HCT116 (cell line): Measurements from ENCODE around the gene RET. TPM values are rescaled to one million over a fixed set of nuclear protein-coding genes. Genes with fewer than 3 reads are reported as not detected.

Source experiments
- ATAC-seq: fragments of 200-7000 bp; cut with Tn5 transposase; 2 replicates; pipeline ENCODE4 v1.9.1; 2020; ENCODE audit warnings: mild to moderate bottlenecking, moderate library complexity
- BruUV-seq: library from RNA; stranded (reverse); fragments of 400-500 nt; replicated peaks from 2 replicates; lab custom pipeline; 2021; lab: Mats Ljungman, UMichigan
- CTCF ChIA-PET: fragments of 300-600 bp; sonication (Branson Sonifier 250); formaldehyde crosslinking; loops from one replicate; lab custom pipeline; 2021; ENCODE audit warnings: antibody characterized with exemption; lab: Charles Lee
- POLR2A ChIA-PET: fragments of 300-600, 350-600 bp; sonication (Branson Sonifier 250); formaldehyde crosslinking; loops from one replicate; lab custom pipeline; 2021; ENCODE audit warnings: antibody characterized with exemption; lab: Charles Lee
- RAD21 ChIA-PET, 2 experiments: fragments of 300-600 bp; sonication (Branson Sonifier 250); formaldehyde crosslinking; loops; one replicate each; lab custom pipeline; 2023; ENCODE audit warnings: low total read pairs in 2 of 2; ENCODE audit not compliant: uncharacterized antibody in 2 of 2, unreplicated experiment in 2 of 2, low non-redundant PET in 1 of 2; lab: Charles Lee
- DNase-seq: peaks from one replicate; pipeline ENCODE4 v3.0.0-alpha.2; 2010; ENCODE audit warnings: low read depth, low spot score
- H2AFZ ChIP-seq: fragments of 200-600 bp; shearing (Covaris generic), sonication (generic); 2 replicates; pipeline ENCODE4 v1.6.1; 2017; ENCODE audit warnings: low read depth, mixed run types, mixed read lengths, antibody characterized with exemption, low read length; ENCODE audit not compliant: poor library complexity, severe bottlenecking
- H3K27ac ChIP-seq: 2 replicates; pipeline ENCODE4 v1.5.1; 2012; ENCODE audit warnings: low read depth, low read length
- H3K27me3 ChIP-seq: fragments of 200-600 bp; sonication (generic); 2 replicates; pipeline ENCODE4 v1.6.1; 2016; ENCODE audit warnings: mixed run types, low read length, mixed read lengths; ENCODE audit not compliant: insufficient read depth
- H3K36me3 ChIP-seq, 2 experiments: fragments of 200-500 bp in 1 of 2; fragments of 200-600 bp in 1 of 2; sonication (Bioruptor generic) in 1 of 2; sonication (generic) in 1 of 2; 2 replicates each; pipeline versions ENCODE4 v1.5.1 to v1.6.1; 2014 to 2016; ENCODE audit warnings: low read length in 2 of 2, inconsistent platforms in 1 of 2, mixed read lengths in 1 of 2, mixed run types in 1 of 2; ENCODE audit not compliant: insufficient read depth in 2 of 2, control insufficient read depth in 1 of 2
- H3K4me1 ChIP-seq, 2 experiments: fragments of 200-600 bp in 1 of 2; sonication (generic) in 1 of 2; 2 replicates each; pipeline versions ENCODE4 v1.5.1 to v1.6.1; 2012 to 2017; ENCODE audit warnings: low read length in 2 of 2, inconsistent platforms in 1 of 2, mild to moderate bottlenecking in 1 of 2, mixed read lengths in 1 of 2, mixed run types in 1 of 2, moderate library complexity in 1 of 2; ENCODE audit not compliant: insufficient read depth in 2 of 2, control insufficient read depth in 1 of 2
- H3K4me2 ChIP-seq: fragments of 200-600 bp; sonication (generic); 2 replicates; pipeline ENCODE4 v1.6.1; 2017; ENCODE audit warnings: mixed run types, low read length, mixed read lengths
- H3K4me3 ChIP-seq, 2 experiments: fragments of 200-600 bp in 1 of 2; sonication (generic) in 1 of 2; replicated peaks in 1 of 2; 2 replicates each; pipeline ENCODE4 v1.5.1; 2011 to 2016; ENCODE audit warnings: low read length in 2 of 2, control low read depth in 1 of 2, low read depth in 1 of 2, mild to moderate bottlenecking in 1 of 2, mixed read lengths in 1 of 2, mixed run types in 1 of 2
- H3K79me2 ChIP-seq: fragments of 200-600 bp; sonication (generic); 2 replicates; pipeline ENCODE4 v1.6.1; 2017; ENCODE audit warnings: mild to moderate bottlenecking, mixed run types, low read length, moderate library complexity, mixed read lengths; ENCODE audit not compliant: insufficient read depth
- H3K9ac ChIP-seq: fragments of 200-600 bp; sonication (generic); 2 replicates; pipeline ENCODE4 v1.6.1; 2016; ENCODE audit warnings: low read length, mixed read lengths
- H3K9me2 ChIP-seq: fragments of 200-600 bp; sonication (generic), shearing (Covaris generic); 2 replicates; pipeline ENCODE4 v1.6.1; 2017; ENCODE audit warnings: mixed run types, mild to moderate bottlenecking, moderate library complexity; ENCODE audit not compliant: insufficient read depth
- H3K9me3 ChIP-seq, 2 experiments: fragments of 200-500 bp in 1 of 2; fragments of 200-600 bp in 1 of 2; sonication (Bioruptor generic) in 1 of 2; sonication (generic) in 1 of 2; 2 replicates each; pipeline ENCODE4 v1.6.1; 2014 to 2017; ENCODE audit warnings: low read length in 2 of 2, mixed read lengths in 2 of 2, inconsistent platforms in 1 of 2, low read depth in 1 of 2, mild to moderate bottlenecking in 1 of 2, mixed run types in 1 of 2, moderate library complexity in 1 of 2; ENCODE audit not compliant: control insufficient read depth in 1 of 2, insufficient read depth in 1 of 2
- H4K20me1 ChIP-seq: fragments of 200-600 bp; sonication (generic), shearing (Covaris generic); 2 replicates; pipeline ENCODE4 v1.6.1; 2017; ENCODE audit warnings: mixed run types, mild to moderate bottlenecking, moderate library complexity; ENCODE audit not compliant: insufficient read depth
- ATF3 ChIP-seq: IDR thresholded peaks from 2 replicates; pipeline ENCODE4 v1.6.1; 2012
- CBX3 ChIP-seq: IDR thresholded peaks from 2 replicates; pipeline ENCODE4 v1.6.1; 2012; ENCODE audit warnings: low read depth
- EGR1 ChIP-seq: IDR thresholded peaks from 2 replicates; pipeline ENCODE4 v1.6.1; 2012; ENCODE audit warnings: low read depth
- ELF1 ChIP-seq: IDR thresholded peaks from 2 replicates; pipeline ENCODE4 v1.6.1; 2012; ENCODE audit warnings: low read depth, borderline replicate concordance
- JUND ChIP-seq: IDR thresholded peaks from 2 replicates; pipeline ENCODE4 v1.6.1; 2012
- MAX ChIP-seq: IDR thresholded peaks from 2 replicates; pipeline ENCODE4 v1.6.1; 2012
- POLR2A ChIP-seq: IDR thresholded peaks from 2 replicates; pipeline ENCODE4 v1.7.0; 2011; ENCODE audit warnings: borderline replicate concordance; ENCODE audit not compliant: insufficient read depth, insufficient read length; ENCODE audit errors: extremely low read depth
- REST ChIP-seq: IDR thresholded peaks from 2 replicates; pipeline ENCODE4 v1.6.1; 2012; ENCODE audit warnings: low read depth
- SP1 ChIP-seq: IDR thresholded peaks from 2 replicates; pipeline ENCODE4 v1.6.1; 2012; ENCODE audit warnings: low read depth
- TCF7L2 ChIP-seq: IDR thresholded peaks from 2 replicates; pipeline ENCODE4 v1.7.0; 2011; ENCODE audit warnings: borderline replicate concordance, inconsistent platforms; ENCODE audit not compliant: insufficient read depth, insufficient read length; ENCODE audit errors: extremely low read depth
- YY1 ChIP-seq: IDR thresholded peaks from 2 replicates; pipeline ENCODE4 v1.6.1; 2011; ENCODE audit warnings: low read length, low read depth, moderate library complexity, mild to moderate bottlenecking; ENCODE audit not compliant: insufficient replicate concordance; ENCODE audit errors: extremely low read depth
- ZBTB33 ChIP-seq: IDR thresholded peaks from 2 replicates; pipeline ENCODE4 v1.6.1; 2011; ENCODE audit warnings: mild to moderate bottlenecking, low read length, moderate library complexity; ENCODE audit not compliant: insufficient replicate concordance; ENCODE audit errors: extremely low read depth
- ZNF274 ChIP-seq: fragments of 200-500 bp; sonication (Bioruptor generic); IDR thresholded peaks from 2 replicates; pipeline ENCODE4 v1.6.1; 2014; ENCODE audit warnings: mild to moderate bottlenecking, low read depth, low read length, inconsistent platforms
- intact Hi-C: fragments of 100-400 bp; cut with micrococcal nuclease; formaldehyde crosslinking; loops from 2 replicates; pipeline ENCODE4 v1.10.0; 2022
- total RNA-seq: library from RNA; stranded (reverse); gene quantifications from one replicate; pipeline ENCODE4 v1.2.1, GENCODE V29; 2021; ENCODE audit not compliant: unreplicated experiment

RET gene
- total RNA-seq, 1 experiment from 2014 or later: 5.9 TPM

GRCh38 chr10:43123361-43124093 lies 46.7 kb downstream of the RET start:
- intact Hi-C loops: no loop called here
- no peak for TF ChIP-seq JUND
- no peak for TF ChIP-seq TCF7L2
- no peak for TF ChIP-seq MAX
- Histone ChIP-seq H2AFZ (no peak overlapping the region), H3K9me2 (no peaks in the 10 kb centered on the region), H3K4me1 (no peaks in the 10 kb centered on the region), H3K27ac (no peak overlapping the region), H3K79me2 (no peaks in the 10 kb centered on the region), H4K20me1 (no peaks in the 10 kb centered on the region), H3K36me3 (no peaks in the 10 kb centered on the region), H3K27me3 (no peaks in the 10 kb centered on the region), H3K4me2 (no peak overlapping the region), H3K4me3 (no peak overlapping the region), H3K9ac (no peak overlapping the region), H3K9me3 (no peaks in the 10 kb centered on the region)
- POLR2A ChIA-PET: no interaction called here
- no TSS peak for BruUV-seq
- no peak for DNase-seq
- RAD21 ChIA-PET: no interaction called here
- ATAC-seq: no peak
- CTCF ChIA-PET: no interaction called here

GRCh38 chr10:43124094-43124521 lies 47.2 kb downstream of the RET start:
- ChIA-PET CTCF (no interaction called here), POLR2A (no interaction called here), RAD21 (no interaction called here)
- Histone ChIP-seq H2AFZ (no peak overlapping the region), H3K4me3 (no peak overlapping the region), H4K20me1 (no peaks in the 10 kb centered on the region), H3K9me2 (no peaks in the 10 kb centered on the region), H3K79me2 (no peaks in the 10 kb centered on the region), H3K27ac (no peak overlapping the region), H3K9me3 (no peaks in the 10 kb centered on the region), H3K4me1 (peaks cover 4 to 6% of the 10 kb centered on the region in 2 experiments; a peak in 3 of 4 replicates), H3K4me2 (no peak overlapping the region), H3K27me3 (no peaks in the 10 kb centered on the region), H3K36me3 (no peaks in the 10 kb centered on the region), H3K9ac (no peak overlapping the region)
- BruUV-seq: no TSS peak
- ATAC-seq: no peak
- intact Hi-C loops: no loop called here
- no peak for DNase-seq
- TF ChIP-seq ATF3 (no peak), ZNF274 (no peak), ZBTB33 (no peak), YY1 (no peak), ELF1 (no peak), SP1 (no peak), REST (no peak), POLR2A (no peak), EGR1 (no peak), CBX3 (no peak), MAX (no peak)
